ENCODE results near the gene TOX4. TPM values are rescaled to one million over a fixed set of nuclear protein-coding genes. Genes with fewer than 3 reads are reported as not detected.

TOX4 gene
- total and polyA plus RNA-seq, 9 of the 15 experiments (the other 6 are each of a cell fraction or from before 2014, with no cell fraction given): 9.9 to 76.5 (median 41.0) TPM

DNA sequence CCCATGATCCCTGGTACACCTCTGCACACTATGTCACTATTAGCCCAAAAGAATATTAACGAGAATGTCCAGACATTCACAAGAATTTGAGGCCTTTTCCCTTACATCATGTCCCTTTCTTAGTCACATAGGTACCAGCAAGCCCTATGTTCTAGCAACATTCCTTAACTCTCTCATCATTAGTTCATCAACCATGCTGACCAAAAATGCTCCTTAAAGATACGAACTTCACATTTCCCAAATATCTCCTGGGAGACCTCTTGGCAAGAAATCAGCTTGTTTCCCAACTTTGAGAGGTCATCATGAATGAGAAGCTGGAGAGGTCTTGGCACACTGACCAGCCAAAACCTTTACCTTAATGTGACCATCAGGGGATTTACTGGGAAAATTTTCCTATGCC, 44.5 kb downstream of the TOX4 start:
- H3K9ac ChIP-seq (ENCODE audit: insufficient read depth in 1 of 2, low read depth in 2 of 2, low read length in 2 of 2): no peak overlapping the region
- no peak for DNase-seq (ENCODE audit: extremely low read depth in 1 of 4, low spot score in 3 of 4)
- H2AFZ ChIP-seq (ENCODE audit: low read depth, low read length): no peak overlapping the region
- no peak for FAIRE-seq
- H3K4me3 ChIP-seq: no peak overlapping the region
- peaks cover 22% of the 10 kb centered on the region for H3K79me2 ChIP-seq (ENCODE audit: control insufficient read depth, insufficient read depth, low read length)
- POLR2A ChIA-PET: interaction anchor here (1.3 to 4.2 kb wide), 3 partner anchors 9 to 13 kb away, joined by 5 to 23 read pairs (median 5); partner anchors contain the start of gene METTL3
- intact Hi-C loops (cut with micrococcal nuclease) (no loop called here), in situ Hi-C loops (cut with MboI) (no loop called here)
- BruUV-seq (replicated peaks): no TSS peak
- peaks cover 28% of the 10 kb centered on the region; the same call in 2 of the 3 replicates for H3K36me3 ChIP-seq (ENCODE audit: control insufficient read depth, insufficient read depth, low read length)
- no peak overlapping the region for H3K27ac ChIP-seq (ENCODE audit: extremely low read depth, low read depth, low read length)
- no peaks in the 10 kb centered on the region for H3K9me1 ChIP-seq (ENCODE audit: control insufficient read depth, insufficient read depth, low read length)
- peaks cover 10 to 27% of the 10 kb centered on the region in 2 experiments; a peak in 4 of 5 replicates for H3K4me1 ChIP-seq (replicated peaks in 1 of 2; ENCODE audit: control insufficient read depth in 2 of 2, insufficient read depth in 2 of 2, low read length in 2 of 2)
- TF ChIP-seq HDGF (IDR thresholded peaks at IDR 0.05): no peak
- no peak for TF ChIP-seq NFRKB (IDR thresholded peaks at IDR 0.05; ENCODE audit: low read depth)
- TF ChIP-seq FOXA1 (IDR thresholded peaks at IDR 0.05; ENCODE audit: borderline replicate concordance): no peak
- TF ChIP-seq ZNF274 (IDR thresholded peaks at IDR 0.05; ENCODE audit: borderline replicate concordance, low read depth, low read length): no peak
- no peak for TF ChIP-seq ZNF431 (CRISPR knock-in tag; IDR thresholded peaks at IDR 0.05)
- no peak for TF ChIP-seq HNRNPK (IDR thresholded peaks at IDR 0.05; ENCODE audit: low read depth, low read length, poor library complexity, severe bottlenecking)
- TF ChIP-seq ZNF507 (tag; conservative IDR thresholded peaks at IDR 0.05): no peak
- TF ChIP-seq, protein P1, sequence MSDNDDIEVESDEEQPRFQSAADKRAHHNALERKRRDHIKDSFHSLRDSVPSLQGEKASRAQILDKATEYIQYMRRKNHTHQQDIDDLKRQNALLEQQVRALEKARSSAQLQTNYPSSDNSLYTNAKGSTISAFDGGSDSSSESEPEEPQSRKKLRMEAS (CRISPR knock-in tag; IDR thresholded peaks at IDR 0.05): no peak
- no peak for TF ChIP-seq NCOA2 (IDR thresholded peaks at IDR 0.05; ENCODE audit: partially characterized antibody in 2 of 2)
- no peak for TF ChIP-seq DIDO1 (tag; IDR thresholded peaks at IDR 0.05; ENCODE audit: low read depth)
- TF ChIP-seq MAFG (tag; conservative IDR thresholded peaks at IDR 0.05): no peak
- no peaks in the 10 kb centered on the region for H4K20me1 ChIP-seq (replicated peaks; ENCODE audit: control insufficient read depth, insufficient read depth, low read length)
- H3K4me2 ChIP-seq (ENCODE audit: insufficient read depth, low read length): no peak overlapping the region; the same call in 1 of the 2 replicates
- CTCF ChIA-PET (ENCODE audit: low intra/inter-chr PET ratio): no interaction called here
- H3K9me3 ChIP-seq (replicated peaks; ENCODE audit: control insufficient read depth, insufficient read depth, low read depth, low read length): no peaks in the 10 kb centered on the region
- 64% methylated on average over 2 of the region's 2 CpGs for WGBS (ENCODE audit: insufficient coverage, low coverage, missing lambda C conversion rate)
- no peak for ATAC-seq
- H3K27me3 ChIP-seq (ENCODE audit: control insufficient read depth in 2 of 2, insufficient read depth in 2 of 2, low read length in 2 of 2): no peaks in the 10 kb centered on the region
